Measurements from ENCODE around the gene KRTAP21-1. TPM values are rescaled to one million over a fixed set of nuclear protein-coding genes. Genes with fewer than 3 reads are reported as not detected.

Gene KRTAP21-1
- total RNA-seq, 1 experiment from 2014 or later, result not detected

GRCh38 chr21:30714456-30714855 is 40.8 kb downstream of the KRTAP21-1 start:
- Histone ChIP-seq H4K91ac (ENCODE audit: insufficient read length, low read depth, low read length) (no peak overlapping the region), H2BK120ac (ENCODE audit: low read depth, low read length, poor library complexity, severe bottlenecking) (no peak overlapping the region), H3K4me2 (ENCODE audit: insufficient read depth, insufficient read length, low read length) (no peak overlapping the region), H3K9me3 (ENCODE audit: control insufficient read depth, low read depth, low read length) (no peaks in the 10 kb centered on the region), H2BK15ac (ENCODE audit: low read depth, low read length) (no peak overlapping the region), H3K23ac (ENCODE audit: insufficient read length, low read depth, low read length) (no peak overlapping the region), H3K79me1 (ENCODE audit: insufficient read depth, low read depth, low read length, poor library complexity, severe bottlenecking) (no peaks in the 10 kb centered on the region), H3K9ac (ENCODE audit: extremely low read depth, insufficient read length, low read length) (no peak overlapping the region), H2AFZ (ENCODE audit: low read length) (no peak overlapping the region), H3T11ph (ENCODE audit: low read length) (no peak overlapping the region), H3K27me3 (ENCODE audit: insufficient read depth, low read length) (no peaks in the 10 kb centered on the region), H3K18ac (ENCODE audit: insufficient read length, low read depth, low read length) (no peak overlapping the region), H3K4ac (ENCODE audit: low read depth, low read length) (no peak overlapping the region), H3K4me1 (ENCODE audit: insufficient read depth, low read length) (no peaks in the 10 kb centered on the region), H4K20me1 (ENCODE audit: control insufficient read depth, insufficient read depth, insufficient read length) (no peaks in the 10 kb centered on the region), H4K5ac (ENCODE audit: insufficient read length, low read depth, low read length) (no peak overlapping the region), H2AK5ac (ENCODE audit: insufficient read length, low read length) (no peak overlapping the region), H3K27ac (ENCODE audit: insufficient read length, low read depth, low read length) (no peak overlapping the region), H2BK5ac (ENCODE audit: insufficient read length, low read length) (no peak overlapping the region), H4K8ac (replicated peaks; ENCODE audit: insufficient read length, low read depth, low read length) (no peak overlapping the region), H3K56ac (ENCODE audit: insufficient read length, low read depth, low read length) (no peak overlapping the region), H3K14ac (ENCODE audit: insufficient read depth, low read length) (no peak overlapping the region), H2BK12ac (ENCODE audit: insufficient read length, low read depth, low read length) (no peak overlapping the region), H3K79me2 (ENCODE audit: insufficient read depth, low read length) (no peaks in the 10 kb centered on the region), H2BK20ac (ENCODE audit: low read depth, low read length, poor library complexity, severe bottlenecking) (no peak overlapping the region), H3K23me2 (ENCODE audit: insufficient read length, low read depth, low read length, poor library complexity, severe bottlenecking) (no peaks in the 10 kb centered on the region)
- DNase-seq, result no peak
- Mint-ChIP-seq H3K9me3 (peaks cover 5 to 20% of the 10 kb centered on the region in 2 experiments), H3K27me3 (ENCODE audit: low read depth) (no peaks in the 10 kb centered on the region), H3K36me3 (ENCODE audit: insufficient read depth in 1 of 3, low read depth in 3 of 3) (peaks cover 0 to 20% (median 0%) of the 10 kb centered on the region in 3 experiments; a peak in 3 of 7 replicates), H3K27ac (no peak overlapping the region), H3K4me1 (no peaks in the 10 kb centered on the region), H3K4me3 (no peak overlapping the region)
- no CpG with 5 or more reads among the region's 3 CpGs for WGBS (ENCODE audit: extremely low coverage, insufficient read length, low lambda C conversion rate)
- TF ChIP-seq CTCF (conservative IDR thresholded peaks at IDR 0.05), result no peak
